Adrenal gland (tissue), 12 donors: Measurements from ENCODE around the gene RCAN3. TPM values are rescaled to one million over a fixed set of nuclear protein-coding genes. Genes with fewer than 3 reads are reported as not detected.

Source experiments
- DNase-seq, 7 donors: peaks; one replicate each; pipeline ENCODE4 v3.0.0-alpha.2; 2019 to 2020
- H3K27ac ChIP-seq, 5 donors: fragments of 200-600 bp; sonication (generic) in 4 of 5; 1 replicate in 3 of 5; 2 replicates in 2 of 5; pipeline versions ENCODE4 v1.5.1 to v1.8.0; 2016 to 2020; ENCODE audit warnings: mild to moderate bottlenecking in 1 of 5
- H3K27me3 ChIP-seq: fragments of 200-600 bp; 2 replicates; pipeline ENCODE4 v1.8.0; 2021
- H3K36me3 ChIP-seq, 2 donors: fragments of 200-600 bp; replicated peaks in 1 of 2; 1 replicate in 1 of 2; 2 replicates in 1 of 2; pipeline versions ENCODE4 v1.5.1 to v1.8.0; 2018 to 2022
- H3K4me1 ChIP-seq, 2 donors: fragments of 200-600 bp; replicated peaks in 1 of 2; 1 replicate in 1 of 2; 2 replicates in 1 of 2; pipeline versions ENCODE4 v1.5.1 to v1.8.0; 2018 to 2021
- H3K4me3 ChIP-seq, 4 donors: fragments of 200-600 bp; sonication (generic) in 3 of 4; one replicate each; pipeline ENCODE4 v1.5.1; 2016 to 2018
- H3K9me3 ChIP-seq, 3 donors: fragments of 200-600 bp; sonication (generic) in 1 of 3; replicated peaks in 1 of 3; 1 replicate in 2 of 3; 2 replicates in 1 of 3; pipeline versions ENCODE4 v1.5.1 to v1.8.0; 2016 to 2021
- CTCF ChIP-seq, 6 experiments: fragments of 450-650 bp in 4 of 6; fragments of 200-600 bp in 2 of 6; sonication (generic) in 1 of 6; IDR thresholded peaks; 1 replicate in 5 of 6; 2 replicates in 1 of 6; pipeline versions ENCODE4 v1.5.1 to v1.8.0; 2016 to 2021; ENCODE audit warnings: antibody characterized with exemption in 6 of 6, mild to moderate bottlenecking in 2 of 6, moderate library complexity in 1 of 6
- POLR2A ChIP-seq, 2 donors: fragments of 450-650 bp; IDR thresholded peaks; one replicate each; pipeline ENCODE4 v1.6.1; 2017; ENCODE audit warnings: antibody characterized with exemption in 2 of 2, mild to moderate bottlenecking in 2 of 2, moderate library complexity in 1 of 2
- WGBS, 4 donors: extraction: QIAGEN DNeasy Blood & Tissue Kit in 2 of 4; methylation state at CpG; one replicate each; pipeline versions ENCODE4 v1.1.5 to v1.1.7; 2013 to 2017; 5-methylcytosine and 5-hydroxymethylcytosine counted together
- intact Hi-C, 2 donors: fragments of 100-400 bp; cut with DNase I; formaldehyde crosslinking; loops; one replicate each; pipeline versions ENCODE4 v1.14.1 to v1.15.0; 2022 to 2023
- polyA plus RNA-seq, 3 donors: library from polyadenylated mRNA; stranded (reverse); fragments of 200-250 nt in 2 of 3; fragments of 350-450 nt in 1 of 3; fragmentation: Illumina TruSeq in 1 of 3; extraction: RNeasy Lipid Tissue Mini Kit (QIAGEN cat#74804) in 1 of 3; gene quantifications; one replicate each; pipeline ENCODE4 v1.2.3, GENCODE V29; 2013 to 2014
- total RNA-seq, 9 donors: library from RNA; depleted of rRNA in 4 of 9; stranded (reverse); fragments of >200 nt in 4 of 9; fragments of 120-200 nt in 1 of 9; fragmentation: NEBNext Ultra II Directional in 1 of 9; extraction: Animal tissue kit (Norgen Biotek cat#: 25700) in 1 of 9; gene quantifications; one replicate each; pipeline versions ENCODE4 v1.1.0 to v1.2.4, GENCODE V29; 2013 to 2023
- donor health status: healthy with polysubstance abuse.
- donor health status: Bipolar disorder and iron deficiency.
- donor health status: DM: yes; HTN: yes; CAD: no.
- donor health status: DM: no; HTN: no; CAD: no.
- donor health status: DM: no; HTN: no; CAD: no.
- donor health status: DM: yes; HTN: yes; CAD: no.

Gene RCAN3
- total and polyA plus RNA-seq, 12 donors = 0.48 to 5.6 (median 2.2) TPM

GRCh38 chr1:24584171-24584647 lies 81.6 kb downstream of the RCAN3 start:
- TF ChIP-seq CTCF (IDR thresholded peaks at IDR 0.05) (no peak), POLR2A (IDR thresholded peaks at IDR 0.05) (no peak)
- H3K4me1 ChIP-seq = no peaks in the 10 kb centered on the region
- 42 to 57% (median 50%) methylated on average over 5 to 6 of the region's 6 CpGs for WGBS, 4 donors
- intact Hi-C loops = no loop called here
- H3K27ac ChIP-seq = no peak overlapping the region
- H3K4me3 ChIP-seq = no peak overlapping the region
- no peaks in the 10 kb centered on the region for H3K27me3 ChIP-seq
- no peaks in the 10 kb centered on the region for H3K9me3 ChIP-seq
- DNase-seq = no peak
- no peaks in the 10 kb centered on the region for H3K36me3 ChIP-seq

- TF ChIP-seq POLR2A (IDR thresholded peaks at IDR 0.05) = no peak
- no peak for TF ChIP-seq CTCF (IDR thresholded peaks at IDR 0.05)
- intact Hi-C loops = no loop called here
- no peaks in the 10 kb centered on the region for H3K27me3 ChIP-seq
- no peaks in the 10 kb centered on the region for H3K36me3 ChIP-seq
- WGBS, 4 donors = 74 to 88% (median 81%) methylated on average over 8 to 10 of the region's 10 CpGs
- H3K27ac ChIP-seq = no peak overlapping the region
- no peak for DNase-seq
- H3K9me3 ChIP-seq = no peaks in the 10 kb centered on the region
- no peak overlapping the region for H3K4me3 ChIP-seq
- no peaks in the 10 kb centered on the region for H3K4me1 ChIP-seq
Measured at GRCh38 chr1:24586119-24586518, 83.5 kb downstream of the RCAN3 start.

GRCh38 chr1:24586970-24587820 lies 84.6 kb downstream of the RCAN3 start:
- Histone ChIP-seq H3K9me3 (no peaks in the 10 kb centered on the region), H3K27me3 (no peaks in the 10 kb centered on the region), H3K4me1 (no peaks in the 10 kb centered on the region), H3K27ac (no peak overlapping the region), H3K4me3 (no peak overlapping the region), H3K36me3 (no peaks in the 10 kb centered on the region)
- peak; percentile 22 to 59 (median 31) for DNase-seq
- intact Hi-C loops = no loop called here
- TF ChIP-seq POLR2A (IDR thresholded peaks at IDR 0.05) = no peak
- peak; percentile 42 to 70 (median 63) for TF ChIP-seq CTCF (IDR thresholded peaks at IDR 0.05)
- WGBS, 4 donors = 28 to 30% (median 29%) methylated on average over 9 of the region's 9 CpGs

GRCh38 chr1:24588573-24588972 lies 85.9 kb downstream of the RCAN3 start:
- H3K4me1 ChIP-seq = no peaks in the 10 kb centered on the region
- WGBS, 4 donors = 63 to 77% (median 69%) methylated on average over 5 of the region's 5 CpGs
- no peaks in the 10 kb centered on the region for H3K27me3 ChIP-seq
- no peaks in the 10 kb centered on the region for H3K36me3 ChIP-seq
- TF ChIP-seq POLR2A (IDR thresholded peaks at IDR 0.05) (no peak), CTCF (IDR thresholded peaks at IDR 0.05) (no peak)
- no peak overlapping the region for H3K4me3 ChIP-seq
- no peak overlapping the region for H3K27ac ChIP-seq
- H3K9me3 ChIP-seq = no peaks in the 10 kb centered on the region
- no peak for DNase-seq
- intact Hi-C loops = no loop called here
